LNCaP clone FGC (cell line): ENCODE data around the gene ATP5ME.

ENCODE experiments used
- DNase-seq: peaks from one replicate; pipeline ENCODE4 v3.0.0-alpha.2; 2011; ENCODE audit warnings: low read depth
- H3K4me3 ChIP-seq: 2 replicates; pipeline ENCODE4 v1.5.1; 2011; ENCODE audit warnings: mild to moderate bottlenecking, low read depth, low read length, control low read depth
- CTCF ChIP-seq: IDR thresholded peaks from 2 replicates; pipeline ENCODE4 v1.5.1; 2012; ENCODE audit warnings: mild to moderate bottlenecking; ENCODE audit not compliant: control insufficient read depth, insufficient read depth; ENCODE audit errors: extremely low read depth

Gene ATP5ME

GRCh38 chr4:661231-661630, 12.8 kb downstream of the ATP5ME start:
- no peak overlapping the region for H3K4me3 ChIP-seq
- no peak for DNase-seq
- no peak for TF ChIP-seq CTCF

- no peak for TF ChIP-seq CTCF
- DNase-seq: no peak
- H3K4me3 ChIP-seq: no peak overlapping the region
Observed at GRCh38 chr4:660401-660800, 13.7 kb downstream of the ATP5ME start.

- no peak for DNase-seq
- no peak for TF ChIP-seq CTCF
- H3K4me3 ChIP-seq: no peak overlapping the region
Observed at GRCh38 chr4:659851-660250, 14.2 kb downstream of the ATP5ME start.

- TF ChIP-seq CTCF: no peak
- DNase-seq: no peak
Observed at GRCh38 chr4:658681-659667, 15.1 kb downstream of the ATP5ME start.

GRCh38 chr4:657834-658667, 16.0 kb downstream of the ATP5ME start:
- no peak overlapping the region for H3K4me3 ChIP-seq
- TF ChIP-seq CTCF: no peak
- DNase-seq: no peak

More at GRCh38 chr4:658681-659667, 15.1 kb downstream of the ATP5ME start:
- no peak overlapping the region for H3K4me3 ChIP-seq

- no peak overlapping the region for H3K4me3 ChIP-seq
- TF ChIP-seq CTCF: no peak
- no peak for DNase-seq
Observed at GRCh38 chr4:657338-657833, 16.7 kb downstream of the ATP5ME start.
